Right hindlimb (tissue), 1 donor: ENCODE measurements around the gene GOLGA3.
"Not testable (repeated sequence)": the region's sequence is repeated elsewhere in the genome, so short reads cannot be mapped to it uniquely, and the experiment has no call there.

Source experiments
- DNase-seq: peaks from one replicate; pipeline ENCODE4 v3.0.0-alpha.2; 2018

Gene GOLGA3

GRCh38 chr12:132841151-132841550, 12.5 kb upstream of the GOLGA3 start:
- DNase-seq, result no peak

DNA sequence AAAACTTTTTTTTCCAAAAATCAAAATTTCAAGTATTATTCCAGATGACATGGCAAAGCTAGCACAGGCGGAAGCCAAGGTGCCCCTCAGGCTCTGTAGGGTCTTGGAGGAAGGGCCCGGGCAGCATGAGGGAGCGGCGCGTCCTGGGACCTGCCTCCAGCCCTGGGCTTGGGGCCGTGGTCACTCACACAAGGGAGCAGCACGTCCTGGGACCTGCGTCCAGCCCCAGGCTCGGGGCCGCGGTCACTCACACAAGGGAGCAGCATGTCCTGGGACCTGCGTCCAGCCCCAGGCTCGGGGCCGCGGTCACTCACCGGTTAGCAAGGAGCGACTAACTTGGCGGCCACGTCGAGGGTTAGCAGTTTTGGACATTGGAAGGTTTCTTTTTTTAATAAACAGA, 11.9 kb upstream of the GOLGA3 start:
- DNase-seq, result no peak

- no peak for DNase-seq
Measured at GRCh38 chr12:132839558-132840235, 11.0 kb upstream of the GOLGA3 start.

- no peak for DNase-seq
Measured at GRCh38 chr12:132838410-132839080, 9.9 kb upstream of the GOLGA3 start.

GRCh38 chr12:132837693-132838409, 9.2 kb upstream of the GOLGA3 start:
- peak; percentile 80 for DNase-seq

DNA sequence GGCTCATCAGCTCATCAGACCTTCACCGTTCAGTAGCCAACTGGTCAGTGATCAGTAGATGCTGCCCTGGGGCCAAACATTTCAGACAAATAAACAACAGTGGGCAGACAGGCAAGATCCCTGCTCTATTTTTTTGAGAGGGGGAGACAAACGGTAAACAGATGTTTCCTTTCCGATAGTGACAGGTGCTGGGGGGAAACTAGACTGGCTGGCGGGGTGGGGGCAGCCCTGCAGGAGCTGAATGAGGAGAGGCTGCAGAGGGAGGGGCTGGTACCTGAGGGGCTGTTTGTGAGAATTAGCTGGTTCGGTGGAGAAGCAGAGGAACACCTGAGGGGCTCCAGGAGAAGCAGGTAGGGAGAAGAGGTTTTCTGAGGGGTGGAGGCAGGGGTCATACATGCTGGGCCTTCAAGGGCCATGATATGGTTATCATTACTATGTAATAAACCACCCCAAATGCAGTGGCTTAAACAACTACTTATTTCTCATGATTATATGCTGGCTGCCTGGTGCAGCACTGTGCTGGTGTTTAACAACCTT, 8.2 kb upstream of the GOLGA3 start:
- no peak for DNase-seq

- not testable (repeated sequence) for DNase-seq
Measured at GRCh38 chr12:132836230-132836629, 7.6 kb upstream of the GOLGA3 start.

- no peak for DNase-seq
Measured at GRCh38 chr12:132835076-132836025, 6.7 kb upstream of the GOLGA3 start.

DNA sequence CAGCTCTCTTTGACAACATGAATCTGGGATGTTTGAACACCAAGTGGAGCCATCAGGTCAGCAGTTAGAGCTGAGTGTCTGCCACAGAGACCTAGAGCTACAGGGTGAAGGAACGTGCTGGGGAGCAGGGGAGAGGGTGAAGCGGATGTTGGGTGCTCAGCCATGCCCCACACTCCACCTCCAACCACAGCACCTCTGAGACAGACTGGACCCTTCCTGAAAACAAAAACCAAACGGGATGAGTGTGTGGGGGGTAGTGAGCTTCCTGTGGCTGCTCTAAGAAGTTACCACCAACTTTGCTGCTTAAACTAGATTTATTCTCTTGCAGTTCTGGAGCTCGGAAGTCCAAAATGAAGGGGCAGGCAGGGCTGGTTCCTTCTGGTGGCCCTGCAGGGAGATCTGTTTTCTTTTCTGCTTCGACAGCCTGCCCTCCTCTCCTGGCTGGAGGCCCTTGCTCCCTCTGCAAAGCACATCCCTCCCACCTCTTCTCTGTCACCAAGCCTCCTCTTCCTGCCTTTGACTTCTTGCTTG, 5.6 kb upstream of the GOLGA3 start:
- no peak for DNase-seq

DNA sequence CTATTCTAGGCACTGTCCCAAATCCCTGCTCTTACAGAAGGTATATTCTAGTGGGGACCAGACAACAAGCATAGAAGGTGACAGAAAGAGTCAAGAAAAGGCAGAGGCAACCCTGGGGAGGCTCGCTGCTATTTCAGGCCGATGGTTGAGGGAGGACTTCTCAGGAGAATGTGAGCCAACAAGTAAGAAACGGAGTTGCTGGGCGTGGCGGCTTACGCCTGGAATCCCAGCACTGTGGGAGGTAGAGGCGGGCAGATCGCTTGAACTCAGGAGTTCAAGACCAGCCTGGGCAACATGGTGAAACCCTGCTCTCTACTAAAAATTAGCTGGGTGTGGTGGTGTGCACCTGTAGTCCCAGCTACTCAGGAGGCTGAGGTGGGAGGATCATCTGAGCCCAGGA, 4.7 kb upstream of the GOLGA3 start:
- DNase-seq, result no peak

DNA sequence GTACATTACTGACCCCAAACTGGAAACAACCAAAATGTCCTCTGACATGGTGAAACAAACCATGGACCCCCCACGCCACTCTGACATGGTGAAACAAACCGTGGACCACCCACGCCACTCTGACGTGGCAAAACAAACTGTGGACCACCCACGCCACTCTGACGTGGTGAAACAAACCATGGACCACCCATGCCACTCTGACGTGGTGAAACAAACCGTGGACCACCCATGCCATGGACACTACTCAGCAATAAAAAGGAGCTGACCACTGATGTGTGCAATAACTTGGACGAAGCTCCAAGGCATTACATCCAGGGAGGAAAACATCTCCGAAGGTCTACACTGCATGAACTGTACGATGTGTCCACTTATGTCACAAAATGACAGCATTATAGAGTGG, 3.1 kb upstream of the GOLGA3 start:
- DNase-seq, result no peak

DNA sequence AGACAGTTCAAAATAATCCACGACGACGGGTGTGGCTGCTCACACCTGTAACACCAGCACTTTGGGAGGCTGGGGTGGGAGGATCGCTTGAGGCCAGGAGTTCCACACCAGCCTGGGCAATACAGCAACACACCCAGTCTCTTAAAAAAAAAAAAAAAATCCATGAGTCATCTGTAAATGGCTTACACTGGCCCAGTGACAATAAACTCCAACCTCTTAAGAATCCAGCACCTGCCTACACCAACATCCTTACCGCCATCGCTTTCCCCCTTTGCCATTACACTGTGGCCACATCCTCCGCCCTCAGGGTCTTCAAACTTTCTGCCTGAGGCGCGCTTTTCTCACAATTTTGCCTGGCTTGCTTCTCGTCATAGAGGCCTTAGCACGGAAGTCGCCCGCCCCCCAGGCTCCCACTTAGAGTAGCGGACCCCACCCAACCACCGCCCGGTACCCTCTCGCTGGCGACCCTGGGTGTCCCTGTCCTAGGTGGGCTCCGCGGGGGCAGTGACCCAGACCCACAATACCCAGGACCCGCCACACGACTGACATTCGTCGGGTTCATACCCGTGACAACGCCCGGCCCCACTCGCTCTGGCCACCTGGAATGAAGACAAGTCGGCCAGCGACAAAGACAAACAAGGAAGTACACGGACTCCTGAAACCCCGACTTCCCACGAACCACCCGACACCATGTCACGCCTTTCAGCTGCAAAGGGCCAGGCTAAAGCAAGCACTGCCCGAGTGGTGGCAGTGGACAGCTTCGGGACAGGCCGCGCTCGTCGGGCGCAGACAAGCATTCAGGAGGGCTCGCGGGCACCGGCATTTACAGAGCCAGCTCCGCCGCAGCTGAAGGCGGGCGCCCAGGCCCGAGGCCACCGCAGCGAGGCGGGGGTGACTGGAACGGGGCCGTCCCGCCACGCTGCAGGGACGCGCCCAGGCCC, 636 bp downstream of the GOLGA3 start:
- peak; percentile 34 for DNase-seq

DNA sequence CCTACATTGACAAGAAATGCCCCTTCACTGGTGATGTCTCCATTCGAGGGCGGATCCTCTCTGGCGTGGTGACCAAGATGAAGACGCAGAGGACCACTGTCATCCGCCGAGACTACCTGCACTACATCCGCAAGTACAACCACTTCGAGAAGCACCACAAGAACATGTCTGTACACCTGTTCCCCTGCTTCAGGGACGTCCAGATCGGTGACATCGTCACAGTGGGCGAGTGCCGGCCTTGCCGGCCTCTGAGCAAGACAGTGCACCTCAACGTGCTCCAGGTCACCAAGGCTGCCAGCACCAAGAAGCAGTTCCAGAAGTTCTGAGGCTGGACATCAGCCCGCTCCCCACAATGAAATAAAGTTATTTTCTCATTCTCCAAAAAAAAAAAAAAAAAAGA, 2.8 kb downstream of the GOLGA3 start:
- no peak for DNase-seq

GRCh38 chr12:132825089-132825488, 3.6 kb downstream of the GOLGA3 start:
- no peak for DNase-seq

GRCh38 chr12:132824053-132824452, 4.6 kb downstream of the GOLGA3 start:
- no peak for DNase-seq

- DNase-seq, result no peak
Measured at GRCh38 chr12:132818562-132818961, 10.1 kb downstream of the GOLGA3 start.

- no peak for DNase-seq
Measured at GRCh38 chr12:132814232-132814631, 14.4 kb downstream of the GOLGA3 start.

- no peak for DNase-seq
Measured at GRCh38 chr12:132813443-132813842, 15.2 kb downstream of the GOLGA3 start.

DNA sequence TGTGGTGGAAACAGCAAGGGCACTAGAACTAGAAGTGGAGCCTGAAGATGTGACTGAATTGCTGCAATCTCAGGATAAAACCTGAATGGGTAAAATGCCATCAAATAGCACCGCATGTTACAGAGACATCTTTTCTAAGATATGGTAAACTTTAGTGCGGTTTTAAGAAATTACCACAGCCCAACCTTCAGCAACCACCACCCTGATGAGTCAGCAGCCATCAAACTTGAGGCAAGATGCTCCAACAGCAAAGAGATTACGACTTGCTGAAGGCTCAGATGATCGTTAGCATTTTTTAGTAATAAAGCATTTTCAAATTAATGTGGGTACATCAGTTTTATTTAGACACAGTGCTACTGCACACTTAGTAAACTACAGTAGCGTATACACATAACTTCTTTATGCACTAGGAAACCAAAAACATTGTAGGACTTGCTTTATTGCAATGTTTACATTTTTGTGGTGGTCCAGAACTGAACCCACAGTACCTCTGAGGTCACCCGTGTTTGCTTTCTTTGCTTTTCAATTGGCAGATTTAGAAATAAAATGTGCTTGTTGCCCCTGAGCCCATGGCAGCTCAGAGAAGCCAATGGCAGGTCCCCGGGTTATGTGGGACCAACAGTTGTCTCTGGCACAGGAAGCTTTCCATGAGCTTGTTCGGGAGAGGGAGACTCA, 15.9 kb downstream of the GOLGA3 start:
- no peak for DNase-seq

- DNase-seq, result not testable (repeated sequence)
Measured at GRCh38 chr12:132809391-132809790, 19.3 kb downstream of the GOLGA3 start.
